HG03060 (cell line): ENCODE results near the gene ZMYM2.
A peak's percentile ranks its signal among the peaks of the same experiment; 100 is the strongest.

Experiments used
- ATAC-seq: cut with Tn5 transposase; IDR thresholded peaks from one replicate; pipeline ENCODE4 v1.9.1; 2021; ENCODE audit warnings: low read depth, moderate number of reproducible peaks; ENCODE audit not compliant: unreplicated experiment

The ZMYM2 gene

GRCh38 chr13:20101467-20102316 is 143.2 kb downstream of the ZMYM2 start:
- ATAC-seq = no peak

- no peak for ATAC-seq
Observed at GRCh38 chr13:20102525-20103180, 144.1 kb downstream of the ZMYM2 start.

- ATAC-seq = no peak
Observed at GRCh38 chr13:20105161-20105689, 146.7 kb downstream of the ZMYM2 start.

GRCh38 chr13:20106742-20107141 is 148.2 kb downstream of the ZMYM2 start:
- ATAC-seq = no peak

- ATAC-seq = no peak
Observed at GRCh38 chr13:20109037-20109436, 150.5 kb downstream of the ZMYM2 start.

- ATAC-seq = no peak
Observed at GRCh38 chr13:20114066-20114610, 155.6 kb downstream of the ZMYM2 start.

GRCh38 chr13:20116213-20116612 is 157.7 kb downstream of the ZMYM2 start:
- no peak for ATAC-seq

- no peak for ATAC-seq
Observed at GRCh38 chr13:20118268-20119140, 160.0 kb downstream of the ZMYM2 start.

- ATAC-seq = no peak
Observed at GRCh38 chr13:20119960-20120359, 161.4 kb downstream of the ZMYM2 start.

GRCh38 chr13:20121159-20121525 is 162.6 kb downstream of the ZMYM2 start:
- ATAC-seq = no peak

- ATAC-seq = no peak
Observed at GRCh38 chr13:20124303-20124702, 165.8 kb downstream of the ZMYM2 start.

- ATAC-seq = no peak
Observed at GRCh38 chr13:20125129-20125782, 166.7 kb downstream of the ZMYM2 start.

GRCh38 chr13:20125783-20126165 is 167.2 kb downstream of the ZMYM2 start:
- ATAC-seq = no peak

GRCh38 chr13:20126541-20127261 is 168.2 kb downstream of the ZMYM2 start:
- ATAC-seq = no peak

GRCh38 chr13:20127262-20127561 is 168.7 kb downstream of the ZMYM2 start:
- ATAC-seq = peak; percentile 5

- peak; percentile 53 for ATAC-seq
Observed at GRCh38 chr13:20127562-20128458, 169.3 kb downstream of the ZMYM2 start.

GRCh38 chr13:20128459-20128931 is 170.0 kb downstream of the ZMYM2 start:
- no peak for ATAC-seq

- no peak for ATAC-seq
Observed at GRCh38 chr13:20129076-20129475, 170.5 kb downstream of the ZMYM2 start.
